GM23338 (cell line): ENCODE measurements around the gene MYO18A.

Experiments used
- CREB1 ChIP-seq: fragments of 250-450 bp; sonication (Bioruptor Pico); IDR thresholded peaks from 2 replicates; pipeline ENCODE4 v1.5.0; 2020; ENCODE audit warnings: low read depth, mild to moderate bottlenecking, moderate library complexity
- CTCF ChIP-seq, 2 experiments: fragments of 200-600 bp in 1 of 2; sonication (generic) in 1 of 2; conservative IDR thresholded peaks; 2 replicates each; pipeline versions ENCODE4 v1.5.1 to v1.6.1; 2016 to 2017; ENCODE audit warnings: antibody characterized with exemption in 2 of 2, low read depth in 2 of 2, mild to moderate bottlenecking in 2 of 2, moderate library complexity in 1 of 2
- EZH2 ChIP-seq: fragments of 200-600 bp; sonication (generic); IDR thresholded peaks from one replicate; pipeline ENCODE4 v1.8.0; 2017; ENCODE audit warnings: antibody characterized with exemption, mild to moderate bottlenecking, low read depth; ENCODE audit not compliant: unreplicated experiment
- EZH2phosphoT487 ChIP-seq: fragments of 200-600 bp; sonication (generic); IDR thresholded peaks from one replicate; pipeline ENCODE4 v1.8.1; 2018; ENCODE audit warnings: antibody characterized with exemption; ENCODE audit not compliant: unreplicated experiment
- JUNB ChIP-seq: IDR thresholded peaks from one replicate; pipeline ENCODE4 v1.6.1; 2016; ENCODE audit warnings: antibody characterized with exemption; ENCODE audit not compliant: unreplicated experiment
- POLR2AphosphoS5 ChIP-seq: IDR thresholded peaks from 2 replicates; pipeline ENCODE4 v1.6.1; 2016; ENCODE audit warnings: antibody characterized with exemption, low read depth
- STAT1 ChIP-seq: IDR thresholded peaks from one replicate; pipeline ENCODE4 v1.6.1; 2016; ENCODE audit warnings: antibody characterized with exemption; ENCODE audit not compliant: unreplicated experiment
- TF ChIP-seq, protein P1 (sequence below): IDR thresholded peaks from 2 replicates; pipeline ENCODE4 v1.6.1; 2016; ENCODE audit warnings: antibody characterized with exemption

- no peak for TF ChIP-seq CREB1 (CRISPR knock-in tag)
- no peak for TF ChIP-seq CTCF (conservative IDR thresholded peaks at IDR 0.05; ENCODE audit: low read depth in 2 of 2)
- TF ChIP-seq EZH2, result no peak
- TF ChIP-seq JUNB, result no peak
- TF ChIP-seq STAT1, result no peak
- TF ChIP-seq, protein P1, sequence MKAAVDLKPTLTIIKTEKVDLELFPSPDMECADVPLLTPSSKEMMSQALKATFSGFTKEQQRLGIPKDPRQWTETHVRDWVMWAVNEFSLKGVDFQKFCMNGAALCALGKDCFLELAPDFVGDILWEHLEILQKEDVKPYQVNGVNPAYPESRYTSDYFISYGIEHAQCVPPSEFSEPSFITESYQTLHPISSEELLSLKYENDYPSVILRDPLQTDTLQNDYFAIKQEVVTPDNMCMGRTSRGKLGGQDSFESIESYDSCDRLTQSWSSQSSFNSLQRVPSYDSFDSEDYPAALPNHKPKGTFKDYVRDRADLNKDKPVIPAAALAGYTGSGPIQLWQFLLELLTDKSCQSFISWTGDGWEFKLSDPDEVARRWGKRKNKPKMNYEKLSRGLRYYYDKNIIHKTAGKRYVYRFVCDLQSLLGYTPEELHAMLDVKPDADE, result no peak
- no peak for TF ChIP-seq EZH2phosphoT487
- no peak for TF ChIP-seq POLR2AphosphoS5
Observed at GRCh38 chr17:29054835-29055234, 125.4 kb downstream of the MYO18A start.
